Stimulated activated naive CD8-positive, alpha-beta T cell treated with anti-CD3 and anti-CD28 coated beads, Interleukin-15, amount 100 ng/mL, for 72 hours (primary cell): ENCODE results near the gene DDIT3.
A peak's percentile ranks its signal among the peaks of the same experiment; 100 is the strongest.
"Not testable (repeated sequence)": the region's sequence is repeated elsewhere in the genome, so short reads cannot be mapped to it uniquely, and the experiment has no call there.

Experiments used
- ATAC-seq: fragments of 150-1000 bp; cut with Tn5 transposase; 2 replicates; pipeline ENCODE4 v1.10.0; 2021; ENCODE audit warnings: mild to moderate bottlenecking, moderate library complexity
- DNase-seq, 2 donors: peaks; one replicate each; pipeline ENCODE4 v3.0.0; 2021 to 2022
- H3K27ac Mint-ChIP-seq, 2 donors: one replicate each; pipeline ENCODE4 v1.8.0; 2022; ENCODE audit warnings: mild to moderate bottlenecking in 2 of 2, mixed read lengths in 2 of 2, moderate library complexity in 2 of 2
- H3K27me3 Mint-ChIP-seq: one replicate; pipeline ENCODE4 v1.8.0; 2022; ENCODE audit warnings: mixed read lengths
- H3K4me1 Mint-ChIP-seq: one replicate; pipeline ENCODE4 v1.8.0; 2022; ENCODE audit warnings: mild to moderate bottlenecking, mixed read lengths
- H3K4me3 Mint-ChIP-seq, 2 donors: one replicate each; pipeline ENCODE4 v1.8.0; 2022; ENCODE audit warnings: mild to moderate bottlenecking in 2 of 2, mixed read lengths in 2 of 2, moderate library complexity in 1 of 2
- H3K9me3 Mint-ChIP-seq, 2 donors: one replicate each; pipeline ENCODE4 v1.8.0; 2022; ENCODE audit warnings: mixed read lengths in 2 of 2

The DDIT3 gene

DNA sequence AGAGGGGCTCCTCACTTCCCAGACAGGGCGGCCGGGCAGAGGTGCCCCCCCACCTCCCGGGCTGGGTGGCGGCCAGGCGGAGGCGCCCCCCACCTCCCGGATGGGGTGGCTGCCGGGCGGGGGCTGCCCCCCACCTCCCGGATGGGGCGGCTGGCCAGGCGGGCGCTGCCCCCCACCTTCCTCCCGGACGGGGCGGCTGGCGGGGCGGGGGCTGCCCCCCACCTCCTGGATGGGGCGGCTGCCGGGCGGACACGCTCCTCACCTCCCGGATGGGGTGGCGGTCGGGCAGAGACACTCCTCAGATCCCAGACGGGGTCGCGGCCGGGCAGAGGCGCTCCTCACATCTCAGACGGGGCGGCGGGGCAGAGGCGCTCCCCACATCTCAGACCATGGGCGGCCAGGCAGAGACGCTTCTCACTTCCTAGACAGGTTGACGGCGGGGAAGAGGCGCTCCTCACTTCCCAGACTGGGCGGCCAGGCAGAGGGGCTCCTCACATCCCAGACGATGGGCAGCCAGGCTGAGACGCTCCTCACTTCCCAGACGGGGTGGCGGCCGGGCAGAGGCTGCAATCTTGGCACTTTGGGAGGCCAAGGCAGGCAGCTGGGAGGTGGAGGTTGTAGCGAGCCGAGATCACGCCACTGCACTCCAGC lies 25.1 kb downstream of the DDIT3 start:
- H3K4me3 Mint-ChIP-seq, DNase-seq, H3K9me3 Mint-ChIP-seq, H3K27me3 Mint-ChIP-seq: not testable (repeated sequence)
- ATAC-seq: peak; percentile 45
- peaks cover 35% of the 10 kb centered on the region for H3K4me1 Mint-ChIP-seq
- peak overlapping the region in 1 of 2 donors; percentile 85 for H3K27ac Mint-ChIP-seq

DNA sequence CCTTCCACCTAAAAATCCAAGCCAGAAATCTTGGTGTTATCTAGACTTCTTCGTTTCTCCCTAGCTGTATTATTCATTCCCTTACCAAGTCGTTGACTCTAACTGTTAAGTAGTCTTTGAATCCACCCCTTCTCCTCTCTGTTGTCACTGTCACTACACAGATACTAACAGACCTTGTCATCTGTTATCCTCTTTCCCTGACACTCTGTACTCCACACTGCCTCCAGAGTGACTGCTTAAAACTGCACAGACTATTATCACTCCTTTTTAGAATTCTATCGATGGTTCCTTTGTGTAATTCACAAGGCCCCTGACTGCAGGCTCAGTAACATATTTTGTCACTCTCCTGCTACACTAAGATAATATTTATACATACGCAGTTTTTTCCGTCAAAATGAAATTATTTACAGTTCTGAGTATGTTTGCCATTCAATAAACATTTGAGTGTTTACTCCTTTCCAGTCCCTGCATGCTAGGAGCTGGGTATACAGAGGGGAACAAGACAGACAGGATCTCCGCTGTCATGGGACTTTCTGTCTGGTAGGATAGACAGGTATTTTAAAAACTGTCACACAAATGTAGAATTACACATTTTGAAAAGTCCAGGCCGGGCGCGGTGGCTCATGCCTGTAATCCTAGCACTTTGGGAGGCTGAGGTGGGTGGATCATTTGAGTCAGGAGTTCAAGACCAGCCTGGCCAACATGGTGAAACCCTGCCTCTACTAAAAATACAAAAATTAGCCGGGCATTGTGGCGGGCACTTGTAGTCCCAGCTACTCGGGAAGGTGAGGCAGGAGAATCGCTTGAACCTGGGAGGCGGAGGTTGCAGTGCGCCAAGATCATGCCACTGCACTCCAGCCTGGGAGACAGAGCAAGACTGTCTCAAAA lies 28.7 kb downstream of the DDIT3 start:
- H3K4me3 Mint-ChIP-seq: peak overlapping the region; percentile 31 to 74
- peak overlapping the region; percentile 21 to 86 for H3K27ac Mint-ChIP-seq

DNA sequence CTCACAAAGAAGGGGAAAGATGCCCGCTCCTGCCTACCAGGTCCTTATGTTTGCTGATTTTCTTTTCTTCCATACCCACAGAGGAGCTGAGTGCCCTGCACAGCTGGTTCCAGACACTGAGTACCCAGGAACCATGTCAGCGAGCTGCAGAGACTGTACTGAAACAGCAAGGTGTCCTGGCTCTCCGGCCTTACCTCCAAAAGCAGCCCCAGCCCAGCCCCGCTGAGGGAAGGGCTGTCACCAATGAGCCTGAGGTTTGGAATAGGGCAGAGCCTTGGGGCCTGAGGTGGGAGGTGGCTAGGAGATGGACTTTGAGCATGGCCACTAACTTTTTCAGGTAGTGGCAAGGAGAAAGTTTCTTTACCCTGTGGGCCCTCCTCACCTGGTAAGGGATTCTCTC lies 30.2 kb downstream of the DDIT3 start:
- Mint-ChIP-seq H3K27me3 (no peaks in the 10 kb centered on the region), H3K4me3 (peak overlapping the region in 1 of 2 donors; percentile 99), H3K4me1 (peaks cover 51% of the 10 kb centered on the region), H3K9me3 (no peaks in the 10 kb centered on the region), H3K27ac (peak overlapping the region in 1 of 2 donors; percentile 13)
- DNase-seq (no peak), ATAC-seq (no peak)

More for the DNA sequence above, 28.7 kb downstream of the DDIT3 start:
- Mint-ChIP-seq H3K9me3 (no peaks in the 10 kb centered on the region), H3K27me3 (no peaks in the 10 kb centered on the region), H3K4me1 (peaks cover 51% of the 10 kb centered on the region)
- ATAC-seq: peak; percentile 32
- no peak for DNase-seq

DNA sequence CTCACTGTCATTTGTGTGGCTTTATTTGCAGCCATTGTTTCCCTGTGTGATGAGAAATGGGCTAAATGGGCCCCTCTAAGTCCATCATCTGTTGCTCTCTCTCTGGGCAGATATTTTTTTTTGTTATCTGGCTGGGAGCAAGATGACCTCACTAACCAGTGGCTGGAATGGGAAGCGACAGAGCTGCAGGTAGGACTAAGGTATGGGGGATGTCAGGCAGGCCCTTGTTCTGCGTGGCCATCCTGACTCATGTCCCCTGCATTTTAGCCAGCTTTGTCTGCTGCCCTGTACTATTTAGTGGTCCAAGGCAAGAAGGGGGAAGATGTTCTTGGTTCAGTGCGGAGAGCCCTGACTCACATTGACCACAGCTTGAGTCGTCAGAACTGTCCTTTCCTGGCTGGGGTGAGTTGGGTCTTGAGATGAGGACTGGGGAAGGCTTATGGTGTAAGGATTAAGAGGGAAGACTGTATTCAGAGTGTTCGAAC lies 31.1 kb downstream of the DDIT3 start:
- ATAC-seq (no peak), DNase-seq (no peak)
- peaks cover 51% of the 10 kb centered on the region for H3K4me1 Mint-ChIP-seq
- no peaks in the 10 kb centered on the region for H3K9me3 Mint-ChIP-seq
- H3K27ac Mint-ChIP-seq: peak overlapping the region; percentile 99 to 100
- peak overlapping the region; percentile 84 to 99 for H3K4me3 Mint-ChIP-seq
- H3K27me3 Mint-ChIP-seq: no peaks in the 10 kb centered on the region

GRCh38 chr12:57488402-57489156 lies 31.7 kb downstream of the DDIT3 start:
- peak overlapping the region; percentile 84 to 99 for H3K4me3 Mint-ChIP-seq
- H3K27ac Mint-ChIP-seq: peak overlapping the region; percentile 99 to 100
- ATAC-seq (no peak), DNase-seq (no peak)
- peaks cover 52% of the 10 kb centered on the region for H3K4me1 Mint-ChIP-seq
- no peaks in the 10 kb centered on the region for H3K27me3 Mint-ChIP-seq
- no peaks in the 10 kb centered on the region for H3K9me3 Mint-ChIP-seq

- H3K27me3 Mint-ChIP-seq: no peaks in the 10 kb centered on the region
These were observed 32.5 kb downstream of the DDIT3 start, which contains the start of gene MARS1 for GRCh38 chr12:57487597-57488401. MARS1 (plus strand) TSS chr12:57488068; CDS start chr12:57488091, 23 bp downstream.

DNA sequence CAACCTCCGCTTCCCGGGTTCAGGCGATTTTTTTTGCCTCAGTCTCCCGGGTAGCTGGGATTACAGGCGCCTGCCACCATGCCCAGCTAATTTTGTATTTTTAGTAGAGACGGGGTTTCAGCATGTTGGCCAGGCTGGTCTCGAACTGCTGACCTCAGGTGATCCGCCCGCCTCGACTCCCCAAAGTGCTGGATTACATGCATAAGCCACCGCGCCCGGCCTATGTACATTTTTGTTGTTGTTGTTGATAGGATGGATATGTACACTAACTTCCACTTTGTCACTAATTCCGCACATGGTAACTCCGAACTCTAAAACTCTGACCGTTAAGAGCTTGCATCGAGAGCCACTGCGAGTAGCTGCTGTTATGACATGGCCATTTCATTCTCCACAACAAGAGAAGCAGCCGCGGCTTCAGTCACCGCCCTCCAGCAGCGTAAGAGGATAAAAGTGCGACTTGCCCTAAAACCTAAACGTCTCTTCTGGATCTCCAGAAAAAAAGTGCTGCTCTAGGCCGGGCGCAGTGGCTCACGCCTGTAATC lies 33.2 kb downstream of the DDIT3 start:
- Mint-ChIP-seq H3K4me1 (peaks cover 51% of the 10 kb centered on the region), H3K27me3 (no peaks in the 10 kb centered on the region), H3K27ac (peak overlapping the region in 1 of 2 donors; percentile 99), H3K4me3 (peak overlapping the region; percentile 84 to 99), H3K9me3 (no peaks in the 10 kb centered on the region)
- DNase-seq: no peak
- no peak for ATAC-seq

More at GRCh38 chr12:57487597-57488401, 32.5 kb downstream of the DDIT3 start, which contains the start of gene MARS1:
- Mint-ChIP-seq H3K9me3 (no peaks in the 10 kb centered on the region), H3K27ac (peak within 1 kb of the TSS; percentile 99 to 100), H3K4me3 (peak within 1 kb of the TSS; percentile 84 to 99), H3K4me1 (peaks cover 57% of the 10 kb centered on the region)
- peak; percentile 98 for ATAC-seq
- DNase-seq: peak; percentile 90 to 95

GRCh38 chr12:57485695-57486094 lies 34.6 kb downstream of the DDIT3 start:
- H3K27ac Mint-ChIP-seq: peak overlapping the region in 1 of 2 donors; percentile 9
- ATAC-seq (no peak), DNase-seq (no peak)
- peaks cover 51% of the 10 kb centered on the region for H3K4me1 Mint-ChIP-seq
- H3K4me3 Mint-ChIP-seq: no peak overlapping the region
- no peaks in the 10 kb centered on the region for H3K27me3 Mint-ChIP-seq
- H3K9me3 Mint-ChIP-seq: no peaks in the 10 kb centered on the region

DNA sequence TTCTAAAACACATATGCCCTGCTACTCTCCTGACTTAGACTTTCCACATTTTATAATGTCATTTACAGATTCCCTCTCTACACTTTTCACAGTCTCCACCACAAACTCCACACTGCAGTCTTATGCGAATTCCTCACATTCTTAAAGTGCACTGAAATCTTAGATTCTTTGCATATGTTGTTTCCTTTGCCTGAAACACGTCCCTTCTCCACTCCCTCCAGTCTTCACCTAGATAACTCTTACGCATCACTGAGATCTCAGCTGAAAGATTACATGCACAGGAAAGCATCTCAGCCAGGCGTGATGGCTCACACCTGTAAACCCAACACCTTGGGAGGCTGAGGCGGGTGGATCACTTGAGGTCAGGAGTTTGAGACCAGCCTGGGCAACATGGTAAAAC lies 36.8 kb downstream of the DDIT3 start:
- ATAC-seq: no peak
- Mint-ChIP-seq H3K9me3 (no peaks in the 10 kb centered on the region), H3K4me1 (peaks cover 54% of the 10 kb centered on the region), H3K27ac (peak overlapping the region in 1 of 2 donors; percentile 2), H3K4me3 (no peak overlapping the region), H3K27me3 (no peaks in the 10 kb centered on the region)
- DNase-seq: no peak

GRCh38 chr12:57481671-57482070 lies 38.6 kb downstream of the DDIT3 start:
- H3K27ac Mint-ChIP-seq: peak overlapping the region; percentile 48 to 89
- DNase-seq: no peak
- H3K4me3 Mint-ChIP-seq: peak overlapping the region; percentile 24 to 29
- no peaks in the 10 kb centered on the region for H3K9me3 Mint-ChIP-seq
- ATAC-seq: no peak
- no peaks in the 10 kb centered on the region for H3K27me3 Mint-ChIP-seq
- peaks cover 51% of the 10 kb centered on the region for H3K4me1 Mint-ChIP-seq

- Mint-ChIP-seq H3K4me1 (peaks cover 73% of the 10 kb centered on the region), H3K27ac (peak within 1 kb of the TSS; percentile 96 to 100), H3K27me3 (no peaks in the 10 kb centered on the region), H3K4me3 (peak within 1 kb of the TSS; percentile 80 to 97), H3K9me3 (no peaks in the 10 kb centered on the region)
- ATAC-seq (peak; percentile 71), DNase-seq (peak; percentile 54 to 74)
These were observed 40.8 kb downstream of the DDIT3 start, which contains the start of gene ARHGAP9 for GRCh38 chr12:57479376-57480115. ARHGAP9 (minus strand) TSS chr12:57479866; CDS start chr12:57479406, 460 bp downstream.

GRCh38 chr12:57479043-57479375 lies 41.3 kb downstream of the DDIT3 start:
- Mint-ChIP-seq H3K9me3 (no peaks in the 10 kb centered on the region), H3K27me3 (no peaks in the 10 kb centered on the region), H3K4me1 (peaks cover 78% of the 10 kb centered on the region), H3K4me3 (peak overlapping the region; percentile 80 to 97), H3K27ac (peak overlapping the region; percentile 96 to 100)
- ATAC-seq: no peak
- DNase-seq: no peak

- H3K9me3 Mint-ChIP-seq: no peaks in the 10 kb centered on the region
- DNase-seq: peak; percentile 43 to 57
- H3K4me1 Mint-ChIP-seq: peaks cover 82% of the 10 kb centered on the region
- peak overlapping the region; percentile 80 to 97 for H3K4me3 Mint-ChIP-seq
- ATAC-seq: peak; percentile 61
- H3K27ac Mint-ChIP-seq: peak overlapping the region; percentile 96 to 100
- no peaks in the 10 kb centered on the region for H3K27me3 Mint-ChIP-seq
These were observed 42.3 kb downstream of the DDIT3 start for GRCh38 chr12:57477710-57478681.
